ENCODE data around the gene STARD5. TPM values are rescaled to one million over a fixed set of nuclear protein-coding genes. Genes with fewer than 3 reads are reported as not detected.

Gene STARD5
- total and polyA plus RNA-seq, 2 of the 8 experiments (the other 6 are each of a cell fraction or from before 2014, with no cell fraction given), result 5.5 to 10.4 TPM

DNA sequence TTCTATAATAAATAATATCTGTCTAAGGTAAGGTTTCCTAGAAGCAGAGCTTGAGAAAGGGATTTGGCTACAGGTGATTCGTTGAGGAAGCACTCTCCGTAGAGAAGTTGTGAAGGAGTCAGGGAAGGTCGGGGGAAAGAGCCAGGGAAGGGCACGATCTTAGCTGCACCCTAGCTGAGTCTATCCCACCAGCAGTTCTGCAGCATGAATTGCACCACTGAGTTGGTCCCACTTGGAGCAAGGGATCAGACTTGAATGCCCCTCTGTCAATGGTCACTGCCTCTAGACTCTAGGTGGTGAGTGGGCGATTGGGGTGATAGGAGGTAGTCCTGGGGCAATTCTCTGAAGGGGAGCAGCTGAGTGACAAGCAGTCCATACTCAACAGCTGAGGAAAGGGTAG, 36.5 kb upstream of the STARD5 start (continued):
- TF ChIP-seq RBBP5 (IDR thresholded peaks at IDR 0.05; ENCODE audit: borderline replicate concordance, low read depth, low read length) (no peak), CBX8 (IDR thresholded peaks at IDR 0.05; ENCODE audit: borderline replicate concordance, low read depth, low read length) (no peak), SRF (IDR thresholded peaks at IDR 0.05; ENCODE audit: low read depth, low read length) (no peak), SAP30 (IDR thresholded peaks at IDR 0.05; ENCODE audit: insufficient read depth, insufficient replicate concordance, low read length) (no peak), MAFK (IDR thresholded peaks at IDR 0.05; ENCODE audit: low read depth, low read length) (no peak), CTBP2 (IDR thresholded peaks at IDR 0.05; ENCODE audit: borderline replicate concordance, insufficient read depth, insufficient read length, low read length) (no peak), TAF7 (optimal IDR thresholded peaks at IDR 0.05; ENCODE audit: borderline replicate concordance, low read depth, low read length) (no peak), GABPA (IDR thresholded peaks at IDR 0.05; ENCODE audit: borderline replicate concordance, insufficient read depth, low read length) (no peak)
- TF ChIP-seq, protein P1, sequence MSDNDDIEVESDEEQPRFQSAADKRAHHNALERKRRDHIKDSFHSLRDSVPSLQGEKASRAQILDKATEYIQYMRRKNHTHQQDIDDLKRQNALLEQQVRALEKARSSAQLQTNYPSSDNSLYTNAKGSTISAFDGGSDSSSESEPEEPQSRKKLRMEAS (IDR thresholded peaks at IDR 0.05), result no peak

Measured in H1 (cell line).